ENCODE measurements around the gene STMN3.

STMN3 gene

DNA sequence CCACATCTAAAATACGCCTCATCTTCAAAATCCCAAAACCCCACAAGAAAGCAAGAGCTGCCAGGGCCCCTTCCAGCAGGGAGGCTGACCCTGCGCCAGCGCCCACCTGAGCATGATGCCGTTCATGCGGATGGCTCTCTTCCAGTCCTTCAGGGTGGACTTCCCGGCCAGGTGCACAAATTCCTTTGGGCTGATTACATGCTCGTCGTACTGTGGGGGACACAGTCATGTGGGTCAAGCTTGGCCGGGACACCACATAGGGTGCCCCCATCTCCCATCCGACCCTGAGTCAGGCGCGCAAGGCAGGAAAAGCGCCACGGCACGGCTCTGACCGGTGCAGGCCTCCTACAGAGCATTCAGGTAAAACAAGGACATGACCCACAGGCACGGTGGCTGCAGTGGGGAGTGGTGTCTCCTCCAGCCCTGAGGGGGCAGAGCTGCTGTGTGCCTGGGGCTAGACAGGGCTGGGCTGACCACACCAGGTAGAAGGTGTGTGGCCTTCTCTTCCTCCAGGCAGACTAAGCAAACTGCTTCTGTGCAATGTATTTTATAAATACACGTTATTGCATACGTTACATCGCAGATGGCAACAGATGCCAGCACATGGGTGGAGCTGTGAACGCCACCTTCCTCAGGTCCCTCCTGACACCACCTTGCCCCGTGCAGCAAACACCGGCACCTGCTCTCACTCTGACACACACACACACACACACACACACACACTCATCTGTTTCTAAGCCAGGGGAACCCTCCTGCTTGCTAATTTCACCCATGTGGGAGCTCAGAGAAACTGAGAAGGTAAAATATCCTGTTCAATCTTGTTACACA is 55.4 kb downstream of the STMN3 start:
- no peak overlapping the region for H3K4me3 ChIP-seq (ENCODE audit: low read depth, low read length)
- DNase-seq (ENCODE audit: low read depth), result no peak

DNA sequence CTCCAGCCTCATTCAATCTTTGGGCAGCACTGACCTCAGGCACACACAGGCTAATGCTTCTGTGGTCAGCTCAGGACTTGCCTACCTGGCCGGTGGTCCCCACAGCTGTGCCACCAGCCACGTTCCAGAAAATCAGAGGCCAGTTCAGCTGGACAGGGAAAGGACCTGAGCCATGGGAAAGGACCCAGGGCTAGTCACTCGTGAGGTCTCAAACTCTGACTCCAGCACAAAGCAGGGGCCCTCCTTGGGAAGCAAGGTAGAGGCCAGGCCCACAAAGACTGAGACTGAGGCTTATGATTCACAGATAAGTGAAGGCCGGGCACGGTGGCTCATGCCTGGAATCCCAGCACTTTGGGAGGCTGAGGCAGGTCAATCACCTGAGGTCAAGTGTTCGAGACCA is 56.8 kb downstream of the STMN3 start:
- no peak overlapping the region for H3K4me3 ChIP-seq (ENCODE audit: low read depth, low read length)
- DNase-seq (ENCODE audit: low read depth), result no peak

DNA sequence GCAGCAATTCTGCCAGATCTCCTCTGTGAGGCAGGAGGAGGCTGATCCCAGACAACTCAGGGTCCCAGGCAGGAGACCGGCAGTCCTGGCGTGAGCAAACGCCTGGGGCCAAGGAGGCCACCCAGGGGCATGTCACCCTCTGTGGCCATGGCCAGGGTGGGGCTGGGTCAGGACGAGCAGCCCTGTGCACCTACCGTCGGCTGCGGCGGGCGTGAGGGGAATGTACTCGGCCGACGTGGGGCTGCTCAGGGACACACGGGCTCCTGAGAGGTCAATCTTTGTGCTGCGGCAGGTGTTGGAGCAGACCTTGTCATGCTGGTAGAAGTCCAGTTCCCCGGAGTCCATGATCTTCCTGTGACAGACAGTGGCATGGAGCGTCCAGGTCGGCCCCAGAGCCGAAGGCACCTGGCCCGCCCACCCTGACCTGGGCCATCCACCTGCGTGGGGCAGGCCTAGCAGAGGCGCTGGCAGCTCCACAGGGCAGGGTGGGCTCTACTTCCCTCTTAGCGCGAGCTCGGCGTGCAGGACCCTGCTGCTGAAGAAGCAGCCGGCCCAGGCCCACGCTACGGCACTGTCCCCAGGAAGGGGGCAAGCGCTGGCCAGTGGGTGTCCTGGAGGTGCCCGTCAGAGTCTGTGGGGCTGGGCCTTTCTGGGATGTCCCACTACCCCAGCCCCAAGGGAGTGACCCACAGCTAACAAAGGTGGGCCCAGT is 57.7 kb downstream of the STMN3 start:
- no peak for DNase-seq (ENCODE audit: low read depth)
- H3K4me3 ChIP-seq (ENCODE audit: low read depth, low read length), result no peak overlapping the region

DNA sequence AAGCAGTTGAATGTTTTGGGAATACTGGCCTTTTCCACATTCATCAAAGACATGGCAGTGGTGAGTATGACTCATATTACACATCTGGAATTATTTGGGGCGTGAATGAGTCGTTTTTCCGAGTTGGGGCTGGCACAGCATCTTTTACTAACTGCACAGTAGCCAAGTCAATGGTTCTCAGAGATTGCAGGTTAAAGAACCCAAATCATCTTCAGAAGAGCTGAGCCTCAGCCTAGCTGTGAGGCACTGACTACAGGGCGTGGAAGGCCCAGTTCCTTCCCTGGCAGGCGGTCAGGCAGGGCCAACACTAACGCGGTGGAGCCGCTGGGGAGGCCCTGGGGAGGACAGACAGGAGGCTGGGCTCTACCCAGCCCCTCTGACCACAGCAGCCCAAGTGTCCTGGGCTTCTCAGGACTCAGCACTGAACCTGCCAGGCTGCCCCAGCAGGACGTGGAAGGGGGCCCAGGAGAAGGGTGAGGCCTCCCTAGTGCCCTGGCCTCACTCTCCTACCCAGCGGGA is 59.1 kb downstream of the STMN3 start:
- H3K4me3 ChIP-seq (ENCODE audit: low read depth, low read length), result no peak overlapping the region
- DNase-seq (ENCODE audit: low read depth), result no peak

DNA sequence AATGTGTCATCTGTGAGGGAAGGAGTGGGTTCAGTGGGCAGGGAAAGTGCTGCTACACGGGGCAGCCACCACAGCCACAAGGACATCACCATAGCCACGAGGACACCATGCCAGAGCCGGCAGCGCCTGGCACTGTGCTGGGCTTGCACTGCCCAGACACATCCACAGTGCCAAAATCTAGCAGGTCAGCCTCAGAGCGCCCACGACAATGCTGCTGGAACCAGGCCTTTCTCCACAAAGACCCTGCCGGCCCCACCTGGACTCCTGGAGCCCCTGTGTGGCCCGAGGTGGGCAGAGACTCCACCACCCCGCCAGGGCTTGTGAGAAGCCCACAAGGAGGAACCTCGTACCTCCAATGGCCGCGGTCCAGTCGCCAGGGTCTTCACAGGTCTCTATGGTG is 60.6 kb downstream of the STMN3 start:
- no peak overlapping the region for H3K4me3 ChIP-seq (ENCODE audit: low read depth, low read length)
- no peak for DNase-seq (ENCODE audit: low read depth)

DNA sequence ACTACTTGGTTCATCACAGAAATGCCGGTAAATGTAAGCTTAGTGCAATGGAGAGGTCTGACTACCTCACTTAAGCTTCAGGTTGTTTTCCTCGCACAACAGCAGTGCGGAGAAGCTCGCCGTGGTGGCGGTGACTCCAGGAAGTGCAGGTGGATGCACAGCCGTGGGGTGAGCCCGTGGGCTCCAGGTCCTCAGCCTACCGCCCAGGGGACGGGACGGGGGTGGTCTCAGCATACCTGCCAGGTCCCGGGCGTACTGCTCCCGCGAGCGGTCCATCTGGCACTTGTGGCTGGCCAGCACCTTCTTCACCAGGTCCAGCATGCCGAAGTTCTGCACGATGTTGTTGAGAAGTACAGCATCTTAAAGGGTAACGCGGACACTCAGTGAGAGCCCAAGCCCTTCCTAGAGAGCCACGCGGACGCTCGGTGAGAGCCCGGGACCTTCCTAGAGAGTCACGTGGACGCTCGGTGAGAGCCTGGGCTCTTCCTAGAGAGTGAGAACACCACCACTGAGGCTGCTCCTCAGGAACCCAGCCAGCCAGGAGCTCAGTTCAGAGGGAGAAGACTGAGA is 61.4 kb downstream of the STMN3 start:
- no peak for DNase-seq (ENCODE audit: low read depth)
- no peak overlapping the region for H3K4me3 ChIP-seq (ENCODE audit: low read depth, low read length)

DNA sequence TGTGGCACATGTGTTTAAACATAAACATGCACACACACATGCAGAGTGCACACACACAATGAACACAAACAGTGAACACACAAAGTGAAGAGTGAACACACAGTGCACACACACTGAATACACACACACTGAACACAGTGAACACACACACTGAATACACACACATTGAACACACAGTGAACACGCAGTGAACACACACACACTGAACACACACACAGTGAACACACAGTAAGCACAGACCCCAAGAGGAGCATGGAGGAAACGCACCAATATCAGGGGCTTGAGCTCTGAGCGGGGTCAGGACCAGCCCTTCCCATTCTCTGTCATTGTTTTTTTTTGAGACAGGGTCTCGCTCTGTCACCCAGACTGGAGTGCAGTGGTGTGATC is 62.1 kb downstream of the STMN3 start:
- no peak overlapping the region for H3K4me3 ChIP-seq (ENCODE audit: low read depth, low read length)
- DNase-seq (ENCODE audit: low read depth), result no peak

GRCh38 chr20:63590218-63591146 is 62.7 kb downstream of the STMN3 start:
- no peak for DNase-seq (ENCODE audit: low read depth)
- H3K4me3 ChIP-seq (ENCODE audit: low read depth, low read length), result no peak overlapping the region
